HG02588 (cell line): ENCODE measurements around the gene FCHSD2.
A peak's percentile ranks its signal among the peaks of the same experiment; 100 is the strongest.
"Not testable (repeated sequence)": the region's sequence is repeated elsewhere in the genome, so short reads cannot be mapped to it uniquely, and the experiment has no call there.

Experiments used
- ATAC-seq: cut with Tn5 transposase; IDR thresholded peaks from one replicate; pipeline ENCODE4 v1.9.1; 2021; ENCODE audit warnings: mild to moderate bottlenecking, moderate library complexity; ENCODE audit not compliant: unreplicated experiment

The FCHSD2 gene

GRCh38 chr11:72826191-72826941, 315.8 kb downstream of the FCHSD2 start:
- no peak for ATAC-seq

DNA sequence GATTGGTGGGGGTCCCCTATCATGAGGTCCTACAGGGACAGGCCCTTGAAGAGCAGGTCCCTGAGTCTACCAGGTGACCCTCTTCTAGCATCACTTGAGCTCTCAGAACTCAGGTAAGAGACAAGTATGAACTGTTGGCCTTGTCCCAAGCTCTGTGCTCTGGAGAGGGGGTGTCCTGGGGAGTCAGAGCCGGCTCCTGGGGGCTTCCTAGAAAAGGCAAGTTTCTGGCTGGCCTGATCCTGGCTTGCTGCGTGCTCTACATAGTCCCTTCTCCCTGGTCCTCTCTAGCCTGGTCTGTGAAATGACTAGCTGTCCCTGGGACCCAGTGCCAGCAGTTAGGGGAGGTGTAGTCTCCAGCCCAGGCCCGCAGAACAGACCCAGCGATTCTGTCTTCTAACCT, 316.5 kb downstream of the FCHSD2 start:
- no peak for ATAC-seq

GRCh38 chr11:72824811-72825505, 317.2 kb downstream of the FCHSD2 start:
- no peak for ATAC-seq

- no peak for ATAC-seq
These were observed 318.1 kb downstream of the FCHSD2 start for GRCh38 chr11:72824020-72824419.

GRCh38 chr11:72823105-72823804, 318.9 kb downstream of the FCHSD2 start:
- ATAC-seq, result no peak

DNA sequence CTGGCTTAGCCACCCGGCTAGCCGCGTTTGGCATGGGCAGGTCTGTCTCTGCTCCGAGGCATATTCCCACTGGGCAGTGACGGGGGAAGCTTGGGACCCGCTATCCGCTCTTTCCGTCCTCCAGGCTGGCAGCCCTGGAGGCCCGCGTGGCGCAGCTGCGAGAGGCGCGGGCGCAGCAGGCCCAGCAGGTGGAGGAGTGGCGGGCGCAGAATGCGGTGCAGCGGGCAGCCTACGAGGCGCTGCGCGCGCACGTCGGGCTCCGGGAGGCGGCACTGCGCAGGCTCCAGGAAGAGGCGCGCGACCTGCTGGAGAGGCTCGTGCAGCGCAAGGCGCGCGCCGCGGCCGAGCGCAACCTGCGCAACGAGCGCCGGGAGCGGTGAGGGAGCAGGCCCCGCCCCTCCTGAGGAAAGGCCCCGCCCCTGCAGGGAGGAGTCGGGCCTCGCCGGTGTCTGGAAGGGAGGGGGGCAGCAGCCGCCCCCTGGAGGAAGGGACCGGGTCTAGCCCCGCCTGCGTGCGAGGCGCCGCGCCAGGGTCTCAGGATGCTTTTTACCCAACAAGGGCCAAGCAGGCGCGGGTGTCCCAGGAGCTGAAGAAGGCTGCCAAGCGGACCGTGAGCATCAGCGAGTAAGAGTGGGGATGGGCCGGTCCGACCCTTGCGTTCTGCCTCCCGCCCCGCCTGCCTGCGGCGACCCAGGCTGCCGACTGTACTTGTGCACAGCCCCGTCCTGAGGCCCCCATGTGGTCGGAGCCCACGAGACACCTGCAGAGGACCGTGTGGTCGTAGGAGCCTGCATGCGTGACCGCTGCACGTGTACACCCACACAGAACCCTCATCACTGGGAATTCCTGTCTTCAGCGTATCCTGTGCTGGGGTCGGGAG, 320.0 kb downstream of the FCHSD2 start:
- no peak for ATAC-seq

- ATAC-seq, result no peak
These were observed 320.7 kb downstream of the FCHSD2 start for GRCh38 chr11:72821221-72821919.

DNA sequence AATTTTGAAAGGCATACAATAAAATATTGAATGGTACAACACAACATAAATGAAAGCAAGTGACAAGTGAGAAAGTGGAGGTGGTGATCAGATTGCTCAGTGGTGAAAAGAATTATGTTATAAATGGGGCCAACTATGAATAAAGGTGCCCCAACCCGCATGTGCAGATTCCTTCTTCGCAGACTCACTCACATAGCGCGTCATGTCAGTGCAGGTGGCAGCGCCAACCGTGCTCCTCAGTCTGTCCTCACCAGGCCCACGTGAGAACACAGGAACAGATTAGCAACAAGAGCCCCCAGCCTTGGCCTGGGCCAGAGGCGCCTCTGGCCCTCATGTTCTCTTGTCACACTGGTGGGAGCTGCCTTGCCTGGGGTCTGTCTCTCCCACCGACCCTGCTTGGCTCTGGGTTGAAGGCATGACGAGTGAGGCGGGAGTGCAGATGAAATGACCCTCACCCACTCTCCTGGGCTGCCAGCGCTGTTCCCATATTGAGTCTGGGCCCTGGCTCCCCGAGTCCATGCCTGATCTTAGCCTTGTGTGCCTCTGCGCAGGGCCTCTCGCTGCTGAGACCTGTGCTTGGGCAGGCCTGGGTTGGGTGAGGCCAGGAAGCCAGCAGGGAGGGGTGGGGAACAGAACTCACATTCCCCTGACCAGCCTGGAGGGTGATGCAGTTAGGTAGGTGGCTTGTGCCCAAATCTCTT, 321.5 kb downstream of the FCHSD2 start:
- ATAC-seq, result no peak

DNA sequence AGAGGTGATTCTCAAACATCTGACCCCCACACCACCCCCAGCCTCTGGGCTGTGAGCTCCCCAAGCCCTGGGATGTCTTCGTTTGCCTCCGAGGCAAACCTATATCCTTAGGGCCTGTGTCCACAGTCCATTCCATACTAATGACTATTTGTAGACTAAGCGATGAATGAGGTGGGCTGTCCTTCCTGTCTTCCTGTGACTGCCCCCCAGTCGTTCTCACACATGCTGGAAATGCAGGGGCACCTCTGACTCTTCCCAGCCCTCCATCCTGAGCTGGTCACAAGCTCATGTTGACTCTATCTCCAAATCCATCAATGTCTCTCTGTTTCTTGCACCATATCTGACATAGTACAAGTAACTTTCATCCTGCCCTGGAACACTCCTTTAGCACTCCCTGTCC, 323.1 kb downstream of the FCHSD2 start:
- ATAC-seq, result no peak

DNA sequence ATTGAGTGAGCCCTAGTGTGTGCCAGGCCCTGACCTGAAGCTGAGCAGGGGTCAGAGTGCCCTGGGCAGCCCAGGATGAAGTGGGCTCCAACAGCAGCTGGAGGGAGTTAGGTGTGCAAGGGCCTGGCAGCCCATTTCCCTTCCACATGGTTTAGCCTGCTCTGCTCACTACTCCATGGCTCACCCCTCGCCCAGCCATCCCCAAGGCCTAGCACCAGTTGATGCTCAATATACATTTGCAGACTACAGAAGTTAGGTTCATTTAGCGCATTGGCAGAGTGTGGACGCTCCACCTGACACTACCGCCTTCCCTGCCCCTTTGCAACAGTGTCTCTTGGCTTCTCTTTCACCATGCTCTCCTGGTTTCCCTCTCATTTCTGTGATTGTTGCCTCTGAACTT, 324.2 kb downstream of the FCHSD2 start:
- no peak for ATAC-seq

GRCh38 chr11:72816404-72816990, 325.6 kb downstream of the FCHSD2 start:
- ATAC-seq, result no peak

DNA sequence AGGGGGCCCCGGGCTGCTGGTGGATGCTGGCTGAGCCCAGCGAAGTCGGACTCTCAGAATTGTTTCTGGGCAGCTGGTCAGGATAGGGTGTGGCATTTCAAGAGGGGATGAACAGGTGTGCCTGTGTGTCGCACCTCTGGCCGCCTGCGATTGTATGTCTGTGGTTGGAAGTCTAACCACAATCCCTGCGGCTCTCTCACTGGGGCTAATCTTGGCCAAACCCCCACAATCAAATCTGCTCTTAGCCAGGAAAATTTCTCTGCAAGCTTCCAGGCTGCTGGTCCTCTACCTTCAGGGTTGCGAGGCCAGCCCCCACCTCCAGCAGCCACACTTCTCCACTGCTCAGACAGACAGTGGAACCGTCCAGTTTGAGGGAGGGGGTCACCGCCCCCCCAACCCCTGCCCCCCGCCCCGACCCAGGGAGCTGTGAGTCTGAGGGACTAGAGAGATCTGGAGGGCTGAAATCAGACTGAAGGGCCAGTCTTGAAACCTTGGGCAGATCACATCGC, 327.0 kb downstream of the FCHSD2 start:
- ATAC-seq, result no peak

DNA sequence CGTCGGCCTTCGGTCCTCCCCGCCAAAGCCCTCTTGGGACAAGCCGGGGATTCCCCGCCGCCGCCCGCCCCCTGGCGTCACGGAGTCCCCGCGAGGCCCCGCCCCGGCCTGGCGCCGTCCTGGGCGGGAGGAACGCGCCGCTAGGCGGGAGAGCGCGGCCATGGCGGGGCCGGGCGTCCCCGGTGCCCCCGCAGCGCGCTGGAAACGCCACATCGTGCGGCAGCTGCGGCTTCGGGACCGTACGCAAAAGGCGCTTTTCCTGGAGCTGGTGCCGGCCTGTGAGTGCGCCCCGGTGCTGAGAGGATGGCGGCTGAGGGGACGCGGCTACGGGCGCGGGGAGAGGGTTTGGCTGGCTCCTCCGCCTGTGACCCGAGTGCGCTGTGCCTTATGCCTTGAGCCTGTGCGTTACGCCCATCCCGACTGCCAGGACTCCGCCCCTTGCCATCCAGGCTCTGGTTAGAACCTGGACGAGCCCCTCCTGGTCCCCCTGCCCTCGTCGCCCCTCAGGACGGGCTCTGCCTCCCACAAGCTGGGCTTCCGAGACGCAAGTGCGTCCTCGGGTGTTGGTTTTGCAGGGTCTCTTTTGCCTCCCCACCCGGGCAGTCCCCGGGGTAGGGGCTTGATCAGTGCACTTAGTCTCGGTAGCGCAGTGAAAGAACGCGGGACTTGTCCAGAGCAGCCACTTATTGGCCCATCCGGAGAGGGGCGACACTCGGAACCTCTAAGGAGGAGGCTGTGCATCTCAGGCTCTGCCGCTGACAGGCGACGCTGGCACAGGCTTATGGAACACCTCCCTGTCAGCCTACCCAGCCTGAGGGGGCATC, 327.6 kb downstream of the FCHSD2 start, which contains the start of gene ATG16L2:
Gene ATG16L2, plus strand, starts transcription at position 126 of the 824 bp plus-strand sequence. Its CDS starts 35 bp downstream, at position 161.
- ATAC-seq, result peak; percentile 62

- ATAC-seq, result peak; percentile 53
These were observed 328.3 kb downstream of the FCHSD2 start for GRCh38 chr11:72813740-72814285.

GRCh38 chr11:72812967-72813739, 329.0 kb downstream of the FCHSD2 start:
- ATAC-seq, result no peak

DNA sequence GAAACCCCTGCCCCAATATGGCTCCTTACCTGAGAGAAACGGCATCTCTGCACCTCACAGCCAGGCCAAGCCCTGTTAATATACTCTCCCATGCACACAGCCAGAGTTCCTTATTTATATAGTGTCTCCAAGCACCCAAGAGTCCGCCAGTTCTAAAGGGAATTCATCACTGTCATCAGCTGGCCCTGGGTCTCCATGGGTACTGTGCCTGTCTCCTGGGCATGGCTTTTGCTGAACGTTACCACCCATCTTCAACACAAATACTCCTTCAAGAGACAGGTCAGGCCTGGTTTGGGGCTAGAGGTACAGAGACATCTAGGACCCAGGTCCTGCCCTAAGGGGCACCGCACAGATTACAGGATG, 329.5 kb downstream of the FCHSD2 start:
- no peak for ATAC-seq

- not testable (repeated sequence) for ATAC-seq
These were observed 330.4 kb downstream of the FCHSD2 start for GRCh38 chr11:72811686-72812085.
